Measurements from ENCODE around the gene RGS17.
A peak's percentile ranks its signal among the peaks of the same experiment; 100 is the strongest.
"Not testable (repeated sequence)": the region's sequence is repeated elsewhere in the genome, so short reads cannot be mapped to it uniquely, and the experiment has no call there.

Gene RGS17, protein sequence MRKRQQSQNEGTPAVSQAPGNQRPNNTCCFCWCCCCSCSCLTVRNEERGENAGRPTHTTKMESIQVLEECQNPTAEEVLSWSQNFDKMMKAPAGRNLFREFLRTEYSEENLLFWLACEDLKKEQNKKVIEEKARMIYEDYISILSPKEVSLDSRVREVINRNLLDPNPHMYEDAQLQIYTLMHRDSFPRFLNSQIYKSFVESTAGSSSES

DNA sequence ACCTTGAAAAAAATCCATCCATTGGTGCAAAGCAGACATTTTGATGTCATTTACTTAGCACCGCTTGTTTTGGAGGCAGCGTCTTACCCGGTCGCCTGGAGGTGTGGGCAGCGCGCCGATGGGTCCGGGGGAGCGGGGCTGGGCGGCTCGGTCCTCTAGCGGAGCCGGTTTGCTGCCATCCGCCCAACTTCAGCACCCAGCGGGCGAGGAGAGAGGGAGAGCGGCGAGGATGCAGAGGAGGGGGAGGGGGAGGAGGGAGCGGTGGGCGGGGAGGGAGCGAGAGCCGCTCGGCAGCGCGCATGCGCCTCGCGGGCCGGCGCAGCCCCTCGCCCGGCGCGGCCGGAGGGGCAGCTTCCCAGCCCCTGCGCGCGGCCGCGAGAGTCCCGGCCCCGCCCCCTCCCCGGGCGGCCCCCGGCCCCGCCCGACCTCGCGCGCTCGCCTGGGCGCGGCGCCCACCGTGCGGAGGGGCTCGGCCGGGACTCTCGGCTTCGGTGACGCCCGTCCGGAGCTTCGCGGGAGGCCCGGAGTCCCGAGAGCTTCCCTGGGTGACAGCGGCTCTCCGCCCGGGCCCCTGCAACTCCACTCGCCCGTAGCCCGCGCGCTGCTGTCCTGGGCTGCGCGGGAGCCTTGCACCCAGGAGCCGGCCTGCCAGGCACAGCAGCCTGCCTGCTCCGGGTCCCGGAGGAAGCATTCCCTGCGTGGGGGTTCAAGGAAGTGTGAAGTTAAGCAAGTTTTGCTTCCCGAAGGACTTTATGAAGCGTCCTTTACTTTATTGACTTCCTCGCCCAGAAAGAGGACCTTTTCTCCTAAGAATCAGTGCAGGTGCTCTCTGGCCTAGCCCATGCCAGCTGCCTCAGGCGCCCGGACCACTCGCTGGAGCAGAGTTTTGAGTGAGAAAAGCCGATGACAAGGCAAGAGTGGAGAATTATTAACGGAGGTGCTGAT, at the start of gene RGS17:
Gene RGS17, minus strand, starts transcription at position 246 of the 945 bp plus-strand sequence. CDS start 87,264 bp downstream, outside the sequence.
- DNase-seq: peak; percentile 76

DNA sequence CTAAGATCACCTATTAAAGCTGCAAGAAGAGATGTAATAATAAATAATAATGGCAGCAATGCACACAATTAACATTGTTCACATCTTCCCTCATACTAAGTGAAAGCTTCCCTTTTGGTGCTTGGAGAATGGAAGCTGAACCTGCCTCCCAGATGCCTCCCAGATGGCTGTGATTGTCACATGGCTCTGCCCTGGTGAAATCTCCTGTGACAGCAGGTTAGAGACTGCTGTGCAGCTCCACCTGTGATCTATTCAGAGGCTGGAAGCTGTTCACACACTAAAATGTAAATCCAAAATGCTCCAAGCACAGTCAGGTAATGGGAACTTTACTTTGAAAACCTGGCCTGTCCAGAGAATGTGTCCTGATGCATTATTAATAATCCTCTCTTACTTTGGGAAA, 41.7 kb upstream of the RGS17 start:
- DNase-seq: peak; percentile 4

GRCh38 chr6:153170511-153170910, 39.4 kb upstream of the RGS17 start:
- no peak for DNase-seq

- no peak for DNase-seq
These were observed 36.8 kb upstream of the RGS17 start for GRCh38 chr6:153167907-153168306.

- DNase-seq: no peak
These were observed 36.2 kb upstream of the RGS17 start for GRCh38 chr6:153167061-153167891.

DNA sequence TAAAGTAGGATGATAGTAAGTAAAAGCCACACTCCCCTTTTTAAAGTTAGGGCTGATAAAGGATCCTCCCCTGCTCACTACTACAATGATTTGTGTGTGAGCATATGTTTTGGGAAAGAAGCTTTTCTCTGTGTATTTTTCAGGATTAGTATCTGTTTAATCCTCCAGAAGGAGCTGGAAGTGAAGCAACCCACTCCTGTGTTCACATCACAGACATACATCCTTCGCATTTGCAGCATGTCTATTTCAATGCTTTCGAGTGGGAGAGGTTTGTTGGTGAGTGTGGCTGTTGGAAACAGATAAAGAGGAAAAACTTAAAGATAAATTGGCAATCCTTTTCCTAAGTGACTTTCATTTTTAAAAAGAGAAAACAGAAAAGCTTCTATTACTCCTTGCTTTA, 31.6 kb upstream of the RGS17 start:
- no peak for DNase-seq

DNA sequence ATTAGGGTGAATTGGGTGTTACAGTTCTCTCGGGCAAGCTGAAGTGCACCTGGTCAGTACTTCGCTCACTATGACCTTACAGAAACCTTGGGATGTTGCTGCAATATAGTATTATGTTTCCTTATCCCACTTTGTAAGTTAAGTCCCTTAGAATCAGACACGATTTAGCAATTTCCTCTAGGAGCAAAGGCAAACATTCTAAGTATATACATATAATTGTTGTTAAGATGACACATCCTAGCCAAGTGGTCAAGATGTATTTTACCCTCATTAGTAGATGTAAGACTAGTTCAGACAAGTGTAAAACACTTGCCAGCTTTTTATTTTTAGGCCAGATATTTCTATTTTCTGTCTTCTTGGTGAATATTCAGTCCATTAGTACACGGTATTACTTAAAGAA, 31.1 kb upstream of the RGS17 start:
- no peak for DNase-seq

GRCh38 chr6:153160221-153160620, 29.1 kb upstream of the RGS17 start:
- no peak for DNase-seq

- no peak for DNase-seq
These were observed 19.8 kb upstream of the RGS17 start for GRCh38 chr6:153150752-153151440.

DNA sequence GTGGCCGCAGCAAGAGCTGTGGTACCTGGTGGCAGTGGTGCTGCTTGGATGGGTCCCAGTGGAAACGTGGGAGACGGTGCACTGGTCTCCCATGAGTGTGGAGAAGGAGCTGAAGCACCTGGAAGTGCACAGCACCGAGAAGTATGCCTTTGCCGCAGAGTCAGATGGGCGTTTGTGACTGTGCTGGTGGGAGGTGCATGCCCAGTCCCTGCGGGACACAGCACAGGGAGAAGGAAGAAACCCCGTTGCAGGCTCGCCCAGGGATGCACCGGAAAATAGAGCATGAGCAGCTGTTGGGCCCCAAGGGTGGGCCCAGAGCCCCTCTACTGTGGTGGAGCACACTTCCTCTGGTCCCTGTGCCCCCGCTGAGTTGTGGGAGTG, 19.3 kb upstream of the RGS17 start:
- no peak for DNase-seq

DNA sequence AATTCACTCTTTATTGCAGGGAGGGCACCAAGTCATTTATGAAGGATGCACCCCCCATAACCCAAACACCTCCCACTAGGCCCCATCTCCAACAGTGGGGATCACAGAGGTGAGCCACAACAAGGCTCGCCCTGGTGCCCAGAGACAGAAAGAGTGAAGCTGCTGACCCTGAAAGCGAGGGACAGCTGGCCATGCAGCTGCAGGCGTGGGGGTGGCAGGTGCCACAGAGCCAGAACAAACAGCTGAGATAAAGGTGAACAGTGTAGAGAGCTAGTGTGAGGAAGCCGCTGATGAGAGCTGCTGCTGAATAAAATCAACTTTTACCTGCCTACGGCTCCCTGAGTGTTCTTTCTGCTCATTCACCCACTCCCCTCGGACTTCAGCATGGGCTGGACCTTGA, 18.8 kb upstream of the RGS17 start:
- no peak for DNase-seq

DNA sequence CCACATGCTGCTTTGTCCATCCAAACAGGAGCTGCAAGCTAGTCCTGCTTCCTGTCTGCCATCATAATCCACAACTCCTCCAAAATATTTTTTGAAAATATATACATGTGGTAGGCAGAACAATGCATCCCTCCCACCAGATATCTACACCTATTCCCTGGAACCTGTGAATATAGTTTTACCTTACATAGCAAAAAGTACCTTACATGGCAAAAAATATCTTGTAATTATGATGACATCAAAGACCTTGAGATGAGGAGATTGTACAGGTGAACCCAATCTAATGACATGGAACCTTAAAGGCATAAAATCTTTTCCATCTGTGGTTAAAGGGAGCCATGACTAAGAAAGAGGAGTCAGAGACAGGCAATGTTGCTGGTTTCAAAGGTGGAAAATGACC, 15.3 kb upstream of the RGS17 start:
- DNase-seq: no peak

GRCh38 chr6:153145591-153145990, 14.5 kb upstream of the RGS17 start:
- peak; percentile 64 for DNase-seq

GRCh38 chr6:153143200-153143599, 12.1 kb upstream of the RGS17 start:
- DNase-seq: no peak

DNA sequence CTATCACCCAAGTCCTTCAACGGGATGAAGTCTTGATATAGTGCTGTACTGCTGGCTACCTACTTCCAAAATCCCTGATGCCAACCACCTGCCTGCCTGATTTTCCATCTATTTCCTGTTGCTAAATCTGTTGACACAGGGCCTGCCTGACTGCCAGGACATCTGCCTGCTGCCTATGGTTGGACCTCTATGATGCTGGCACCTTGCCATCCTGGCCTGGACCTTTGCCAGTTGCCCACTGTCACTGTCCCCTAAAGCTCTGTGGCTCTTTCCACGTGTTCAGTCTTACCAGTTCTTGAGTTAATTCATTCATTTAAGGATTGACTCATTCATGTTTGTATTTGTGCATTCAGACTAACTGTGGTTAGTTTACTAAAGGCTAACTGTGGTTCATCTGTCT, 9.2 kb upstream of the RGS17 start:
- no peak for DNase-seq

GRCh38 chr6:153138930-153139329, 7.8 kb upstream of the RGS17 start:
- DNase-seq: no peak

GRCh38 chr6:153135681-153136080, 4.6 kb upstream of the RGS17 start:
- DNase-seq: no peak

- DNase-seq: not testable (repeated sequence)
These were observed 2.6 kb upstream of the RGS17 start for GRCh38 chr6:153133667-153134066.

- no peak for DNase-seq
These were observed 506 bp downstream of the RGS17 start for GRCh38 chr6:153130515-153131036.

GRCh38 chr6:153129873-153130514, 1.1 kb downstream of the RGS17 start:
- DNase-seq: no peak

- DNase-seq: no peak
These were observed 4.9 kb downstream of the RGS17 start for GRCh38 chr6:153126218-153126617.

DNA sequence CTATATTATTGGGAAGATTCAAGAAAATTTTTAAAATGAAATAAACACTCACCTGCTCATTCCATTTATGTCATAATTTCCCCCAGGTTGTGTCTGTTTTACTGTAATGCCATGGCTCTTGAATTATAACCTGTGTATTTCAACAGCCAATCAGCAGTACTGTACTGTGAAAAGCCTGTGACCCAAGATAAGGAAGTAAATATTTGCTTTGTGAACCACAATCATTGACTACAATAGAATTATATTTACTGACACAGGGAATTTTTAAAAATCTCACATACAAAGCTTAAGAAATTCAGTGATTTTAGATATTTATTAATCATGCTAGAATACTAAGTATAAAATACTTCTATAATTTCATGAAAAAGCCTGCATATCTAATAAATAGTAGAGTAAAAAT, 6.0 kb downstream of the RGS17 start:
- no peak for DNase-seq

Measured in NCI-H1436 (cell line).